GM23338 (cell line): ENCODE results near the gene HAUS5. TPM values are rescaled to one million over a fixed set of nuclear protein-coding genes. Genes with fewer than 3 reads are reported as not detected.
A peak's percentile ranks its signal among the peaks of the same experiment; 100 is the strongest.

Source experiments
- ATAC-seq: fragments of 200-7000 bp; cut with Tn5 transposase; 3 replicates; pipeline ENCODE4 v1.9.1; 2020
- DNase-seq: peaks from one replicate; pipeline ENCODE4 v3.0.0-alpha.2; 2015; ENCODE audit warnings: low spot score
- H2AFZ ChIP-seq: fragments of 200-600 bp; sonication (generic); 2 replicates; pipeline ENCODE4 v1.8.0; 2016; ENCODE audit warnings: antibody characterized with exemption, mild to moderate bottlenecking, moderate library complexity
- H3F3A ChIP-seq: fragments of 200-600 bp; sonication (generic); replicated peaks from 2 replicates; pipeline ENCODE4 v1.8.0; 2017; ENCODE audit warnings: antibody characterized with exemption, mixed run types, low read depth
- H3K27ac ChIP-seq: fragments of 200-600 bp; sonication (generic); 2 replicates; pipeline ENCODE4 v1.6.1; 2016; ENCODE audit warnings: low read depth
- H3K27me3 ChIP-seq: fragments of 200-600 bp; sonication (generic); 2 replicates; pipeline ENCODE4 v1.8.0; 2016; ENCODE audit warnings: mild to moderate bottlenecking, mixed run types, moderate library complexity; ENCODE audit not compliant: insufficient read depth
- H3K36me3 ChIP-seq: fragments of 200-600 bp; sonication (generic); 2 replicates; pipeline ENCODE4 v1.8.0; 2016; ENCODE audit warnings: mild to moderate bottlenecking; ENCODE audit not compliant: insufficient read depth
- H3K4me1 ChIP-seq: fragments of 200-600 bp; sonication (generic); 2 replicates; pipeline ENCODE4 v1.8.0; 2016; ENCODE audit warnings: mild to moderate bottlenecking, moderate library complexity; ENCODE audit not compliant: insufficient read depth
- H3K4me2 ChIP-seq: fragments of 200-600 bp; sonication (generic); 2 replicates; pipeline ENCODE4 v1.7.1; 2017; ENCODE audit warnings: mixed run types
- H3K4me3 ChIP-seq: fragments of 200-600 bp; sonication (generic); 2 replicates; pipeline ENCODE4 v1.6.1; 2016; ENCODE audit warnings: mixed run types
- H3K79me2 ChIP-seq: fragments of 200-600 bp; sonication (generic); replicated peaks from 2 replicates; pipeline ENCODE4 v1.8.0; 2017; ENCODE audit warnings: mild to moderate bottlenecking; ENCODE audit not compliant: insufficient read depth
- H3K9me2 ChIP-seq: fragments of 200-600 bp; sonication (generic); 2 replicates; pipeline ENCODE4 v1.8.0; 2017; ENCODE audit not compliant: insufficient read depth
- H4K20me1 ChIP-seq: fragments of 200-600 bp; sonication (generic); replicated peaks from 2 replicates; pipeline ENCODE4 v1.8.0; 2017; ENCODE audit warnings: mild to moderate bottlenecking; ENCODE audit not compliant: insufficient read depth
- H3K27ac Mint-ChIP-seq: 2 replicates; pipeline ENCODE4 v1.8.0; 2020; ENCODE audit warnings: inconsistent platforms, mild to moderate bottlenecking, moderate library complexity, mixed read lengths
- H3K27me3 Mint-ChIP-seq: 3 replicates; pipeline ENCODE4 v1.8.0; 2022; ENCODE audit warnings: low read depth, mild to moderate bottlenecking, moderate library complexity, mixed read lengths, inconsistent platforms; ENCODE audit not compliant: insufficient read depth, poor library complexity
- H3K36me3 Mint-ChIP-seq: 3 replicates; pipeline ENCODE4 v1.8.0; 2021; ENCODE audit warnings: low read depth, mild to moderate bottlenecking, inconsistent platforms, moderate library complexity, mixed read lengths
- H3K4me1 Mint-ChIP-seq: 3 replicates; pipeline ENCODE4 v1.8.0; 2020; ENCODE audit warnings: mild to moderate bottlenecking, inconsistent platforms, mixed read lengths
- H3K4me3 Mint-ChIP-seq: 3 replicates; pipeline ENCODE4 v1.8.0; 2021; ENCODE audit warnings: moderate library complexity, mild to moderate bottlenecking, inconsistent platforms, mixed read lengths
- H3K9me3 Mint-ChIP-seq: 3 replicates; pipeline ENCODE4 v1.8.0; 2020; ENCODE audit warnings: moderate library complexity, mild to moderate bottlenecking, inconsistent platforms, mixed read lengths
- CREB1 ChIP-seq: fragments of 250-450 bp; sonication (Bioruptor Pico); IDR thresholded peaks from 2 replicates; pipeline ENCODE4 v1.5.0; 2020; ENCODE audit warnings: low read depth, mild to moderate bottlenecking, moderate library complexity
- EZH2phosphoT487 ChIP-seq: fragments of 200-600 bp; sonication (generic); IDR thresholded peaks from one replicate; pipeline ENCODE4 v1.8.1; 2018; ENCODE audit warnings: antibody characterized with exemption; ENCODE audit not compliant: unreplicated experiment
- JUNB ChIP-seq: IDR thresholded peaks from one replicate; pipeline ENCODE4 v1.6.1; 2016; ENCODE audit warnings: antibody characterized with exemption; ENCODE audit not compliant: unreplicated experiment
- POLR2AphosphoS5 ChIP-seq: IDR thresholded peaks from 2 replicates; pipeline ENCODE4 v1.6.1; 2016; ENCODE audit warnings: antibody characterized with exemption, low read depth
- ZNF114 ChIP-seq: fragments of 250-450 bp; sonication (Bioruptor Pico); IDR thresholded peaks from 2 replicates; pipeline ENCODE4 v1.5.0; 2020; ENCODE audit warnings: mild to moderate bottlenecking, moderate library complexity
- ZNF331 ChIP-seq: fragments of 250-450 bp; sonication (Bioruptor Pico); IDR thresholded peaks from 2 replicates; pipeline ENCODE4 v1.5.0; 2020; ENCODE audit warnings: low read depth, mild to moderate bottlenecking, moderate library complexity
- ZNF462 ChIP-seq: fragments of 250-450 bp; sonication (Bioruptor Pico); IDR thresholded peaks from 2 replicates; pipeline ENCODE4 v1.5.0; 2020; ENCODE audit warnings: mild to moderate bottlenecking, moderate library complexity
- polyA plus RNA-seq: library from polyadenylated mRNA; unstranded; fragments of >200 nt; fragmentation: Nextera tagmentation; extraction: Ambion mirVana; gene quantifications from 2 replicates; pipeline ENCODE4 v1.2.1, GENCODE V29; 2016
- total RNA-seq: library from RNA; depleted of rRNA; stranded (reverse); fragments of >200 nt; shearing (Covaris generic); gene quantifications from 2 replicates; pipeline ENCODE4 v1.2.3, GENCODE V29; 2014
- TF ChIP-seq, protein P1 (sequence below): IDR thresholded peaks from 2 replicates; pipeline ENCODE4 v1.6.1; 2016; ENCODE audit warnings: antibody characterized with exemption
- TF ChIP-seq, protein P2 (sequence below): IDR thresholded peaks from one replicate; pipeline ENCODE4 v1.6.1; 2018; ENCODE audit warnings: antibody characterized with exemption; ENCODE audit not compliant: unreplicated experiment
- TF ChIP-seq, protein P3 (sequence below), 2 experiments: fragments of 200-600 bp in 1 of 2; sonication (generic) in 1 of 2; conservative IDR thresholded peaks; 2 replicates each; pipeline versions ENCODE4 v1.5.1 to v1.6.1; 2016 to 2017; ENCODE audit warnings: antibody characterized with exemption in 2 of 2, low read depth in 2 of 2, mild to moderate bottlenecking in 2 of 2, moderate library complexity in 1 of 2

The HAUS5 gene
- total and polyA plus RNA-seq, 2 experiments from 2014 or later, result 21.9 to 23.2 TPM

DNA sequence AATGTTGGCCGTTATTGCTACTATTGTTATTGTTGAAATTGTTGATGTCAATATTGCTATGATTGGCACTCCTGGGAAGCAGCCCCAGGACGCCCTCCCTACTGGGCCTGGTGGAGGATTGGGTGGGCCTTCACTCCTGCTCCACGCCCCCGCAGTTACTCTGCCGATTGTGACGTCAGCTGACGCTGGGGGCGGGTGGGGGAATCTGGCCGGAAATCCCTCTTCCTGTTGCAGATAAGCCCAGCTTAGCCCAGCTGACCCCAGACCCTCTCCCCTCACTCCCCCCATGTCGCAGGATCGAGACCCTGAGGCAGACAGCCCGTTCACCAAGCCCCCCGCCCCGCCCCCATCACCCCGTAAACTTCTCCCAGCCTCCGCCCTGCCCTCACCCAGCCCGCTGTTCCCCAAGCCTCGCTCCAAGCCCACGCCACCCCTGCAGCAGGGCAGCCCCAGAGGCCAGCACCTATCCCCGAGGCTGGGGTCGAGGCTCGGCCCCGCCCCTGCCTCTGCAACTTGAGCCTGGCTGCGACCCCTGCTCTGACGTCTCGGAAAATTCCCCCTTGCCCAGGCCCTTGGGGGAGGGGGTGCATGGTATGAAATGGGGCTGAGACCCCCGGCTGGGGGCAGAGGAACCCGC lies 29.1 kb downstream of the HAUS5 start, which contains the start of gene ETV2 (continued):
- TF ChIP-seq ZNF462 (CRISPR knock-in tag) (no peak), JUNB (no peak), CREB1 (CRISPR knock-in tag) (peak; percentile 90), ZNF331 (CRISPR knock-in tag) (no peak), POLR2AphosphoS5 (peak; percentile 26; the same call in 1 of the 2 replicates)
- TF ChIP-seq, protein P1, sequence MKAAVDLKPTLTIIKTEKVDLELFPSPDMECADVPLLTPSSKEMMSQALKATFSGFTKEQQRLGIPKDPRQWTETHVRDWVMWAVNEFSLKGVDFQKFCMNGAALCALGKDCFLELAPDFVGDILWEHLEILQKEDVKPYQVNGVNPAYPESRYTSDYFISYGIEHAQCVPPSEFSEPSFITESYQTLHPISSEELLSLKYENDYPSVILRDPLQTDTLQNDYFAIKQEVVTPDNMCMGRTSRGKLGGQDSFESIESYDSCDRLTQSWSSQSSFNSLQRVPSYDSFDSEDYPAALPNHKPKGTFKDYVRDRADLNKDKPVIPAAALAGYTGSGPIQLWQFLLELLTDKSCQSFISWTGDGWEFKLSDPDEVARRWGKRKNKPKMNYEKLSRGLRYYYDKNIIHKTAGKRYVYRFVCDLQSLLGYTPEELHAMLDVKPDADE, result peak; percentile 47; the same call in 1 of the 2 replicates

DNA sequence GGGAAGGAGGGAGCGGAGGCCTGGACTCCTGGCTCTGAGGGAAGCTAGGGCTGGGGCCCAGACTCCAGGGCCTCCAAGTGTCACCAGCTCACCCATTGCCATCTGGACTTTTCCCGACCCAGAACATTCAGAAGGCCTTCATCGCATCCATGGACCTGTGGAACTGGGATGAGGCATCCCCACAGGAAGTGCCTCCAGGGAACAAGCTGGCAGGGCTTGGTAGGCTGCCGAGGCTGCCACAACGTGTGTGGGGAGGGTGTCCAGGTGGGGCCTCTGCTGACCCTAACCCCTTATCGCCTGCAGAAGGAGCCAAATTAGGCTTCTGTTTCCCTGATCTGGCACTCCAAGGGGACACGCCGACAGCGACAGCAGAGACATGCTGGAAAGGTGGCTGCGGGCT lies 29.8 kb downstream of the HAUS5 start:
- no peaks in the 10 kb centered on the region for H4K20me1 ChIP-seq
- Mint-ChIP-seq H3K36me3 (peaks cover 6% of the 10 kb centered on the region; the same call in 2 of the 3 replicates), H3K9me3 (no peaks in the 10 kb centered on the region; the same call in 1 of the 3 replicates), H3K27ac (no peak overlapping the region), H3K27me3 (peaks cover 22% of the 10 kb centered on the region), H3K4me1 (peaks cover 37% of the 10 kb centered on the region), H3K4me3 (peak overlapping the region; percentile 83)
- H3K27me3 ChIP-seq, result peaks cover 27% of the 10 kb centered on the region; the same call in 1 of the 2 replicates
- H3K4me1 ChIP-seq, result peaks cover 29% of the 10 kb centered on the region
- H3K4me3 ChIP-seq, result peak overlapping the region; percentile 78
- peak overlapping the region; percentile 95 for H3K4me2 ChIP-seq
- no peaks in the 10 kb centered on the region for H3K9me2 ChIP-seq
- no peaks in the 10 kb centered on the region for H3K79me2 ChIP-seq
- no peak overlapping the region for H2AFZ ChIP-seq
- 0 out of 2 replicates have a peak, but pooled peaks cover 15% of the 10 kb centered on the region for H3F3A ChIP-seq
- peak; percentile 21 for DNase-seq
- H3K27ac ChIP-seq, result no peak overlapping the region
- ATAC-seq, result no peak
- no peaks in the 10 kb centered on the region for H3K36me3 ChIP-seq
- TF ChIP-seq EZH2phosphoT487, result no peak
- no peak for TF ChIP-seq ZNF114 (CRISPR knock-in tag)
- no peak for TF ChIP-seq POLR2AphosphoS5
- TF ChIP-seq, protein P2, sequence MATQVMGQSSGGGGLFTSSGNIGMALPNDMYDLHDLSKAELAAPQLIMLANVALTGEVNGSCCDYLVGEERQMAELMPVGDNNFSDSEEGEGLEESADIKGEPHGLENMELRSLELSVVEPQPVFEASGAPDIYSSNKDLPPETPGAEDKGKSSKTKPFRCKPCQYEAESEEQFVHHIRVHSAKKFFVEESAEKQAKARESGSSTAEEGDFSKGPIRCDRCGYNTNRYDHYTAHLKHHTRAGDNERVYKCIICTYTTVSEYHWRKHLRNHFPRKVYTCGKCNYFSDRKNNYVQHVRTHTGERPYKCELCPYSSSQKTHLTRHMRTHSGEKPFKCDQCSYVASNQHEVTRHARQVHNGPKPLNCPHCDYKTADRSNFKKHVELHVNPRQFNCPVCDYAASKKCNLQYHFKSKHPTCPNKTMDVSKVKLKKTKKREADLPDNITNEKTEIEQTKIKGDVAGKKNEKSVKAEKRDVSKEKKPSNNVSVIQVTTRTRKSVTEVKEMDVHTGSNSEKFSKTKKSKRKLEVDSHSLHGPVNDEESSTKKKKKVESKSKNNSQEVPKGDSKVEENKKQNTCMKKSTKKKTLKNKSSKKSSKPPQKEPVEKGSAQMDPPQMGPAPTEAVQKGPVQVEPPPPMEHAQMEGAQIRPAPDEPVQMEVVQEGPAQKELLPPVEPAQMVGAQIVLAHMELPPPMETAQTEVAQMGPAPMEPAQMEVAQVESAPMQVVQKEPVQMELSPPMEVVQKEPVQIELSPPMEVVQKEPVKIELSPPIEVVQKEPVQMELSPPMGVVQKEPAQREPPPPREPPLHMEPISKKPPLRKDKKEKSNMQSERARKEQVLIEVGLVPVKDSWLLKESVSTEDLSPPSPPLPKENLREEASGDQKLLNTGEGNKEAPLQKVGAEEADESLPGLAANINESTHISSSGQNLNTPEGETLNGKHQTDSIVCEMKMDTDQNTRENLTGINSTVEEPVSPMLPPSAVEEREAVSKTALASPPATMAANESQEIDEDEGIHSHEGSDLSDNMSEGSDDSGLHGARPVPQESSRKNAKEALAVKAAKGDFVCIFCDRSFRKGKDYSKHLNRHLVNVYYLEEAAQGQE, result no peak
- TF ChIP-seq, protein P1, result no peak
- TF ChIP-seq, protein P3, sequence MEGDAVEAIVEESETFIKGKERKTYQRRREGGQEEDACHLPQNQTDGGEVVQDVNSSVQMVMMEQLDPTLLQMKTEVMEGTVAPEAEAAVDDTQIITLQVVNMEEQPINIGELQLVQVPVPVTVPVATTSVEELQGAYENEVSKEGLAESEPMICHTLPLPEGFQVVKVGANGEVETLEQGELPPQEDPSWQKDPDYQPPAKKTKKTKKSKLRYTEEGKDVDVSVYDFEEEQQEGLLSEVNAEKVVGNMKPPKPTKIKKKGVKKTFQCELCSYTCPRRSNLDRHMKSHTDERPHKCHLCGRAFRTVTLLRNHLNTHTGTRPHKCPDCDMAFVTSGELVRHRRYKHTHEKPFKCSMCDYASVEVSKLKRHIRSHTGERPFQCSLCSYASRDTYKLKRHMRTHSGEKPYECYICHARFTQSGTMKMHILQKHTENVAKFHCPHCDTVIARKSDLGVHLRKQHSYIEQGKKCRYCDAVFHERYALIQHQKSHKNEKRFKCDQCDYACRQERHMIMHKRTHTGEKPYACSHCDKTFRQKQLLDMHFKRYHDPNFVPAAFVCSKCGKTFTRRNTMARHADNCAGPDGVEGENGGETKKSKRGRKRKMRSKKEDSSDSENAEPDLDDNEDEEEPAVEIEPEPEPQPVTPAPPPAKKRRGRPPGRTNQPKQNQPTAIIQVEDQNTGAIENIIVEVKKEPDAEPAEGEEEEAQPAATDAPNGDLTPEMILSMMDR (conservative IDR thresholded peaks at IDR 0.05; ENCODE audit: low read depth in 2 of 2), result no peak
